ENCODE data around the gene MGME1. TPM values are rescaled to one million over a fixed set of nuclear protein-coding genes. Genes with fewer than 3 reads are reported as not detected.

MGME1 gene
- total and polyA plus RNA-seq, 2 of the 13 experiments (the other 11 are each of a cell fraction or from before 2014, with no cell fraction given), result 36.7 to 66.6 TPM

- TF ChIP-seq CERS6 (CRISPR knock-in tag; IDR thresholded peaks at IDR 0.05), result peak; percentile 14; the same call in 1 of the 2 replicates
- no peak for TF ChIP-seq ZNF549 (CRISPR knock-in tag; IDR thresholded peaks at IDR 0.05)
- TF ChIP-seq TAF1 (CRISPR knock-in tag; IDR thresholded peaks at IDR 0.05), result peak; percentile 100
- TF ChIP-seq ZHX2 (IDR thresholded peaks at IDR 0.05; ENCODE audit: low read depth), result peak; percentile 99
- no peak; the same call in 1 of the 2 replicates for TF ChIP-seq ZHX2 (CRISPR knock-in tag; IDR thresholded peaks at IDR 0.05; ENCODE audit: borderline replicate concordance)
- TF ChIP-seq RBAK (CRISPR knock-in tag; IDR thresholded peaks at IDR 0.05), result peak; percentile 71; the same call in 1 of the 2 replicates
- TF ChIP-seq E2F2 (CRISPR knock-in tag; IDR thresholded peaks at IDR 0.05; ENCODE audit: borderline replicate concordance), result peak; percentile 99; the same call in 1 of the 2 replicates
- TF ChIP-seq ATAD3A (CRISPR knock-in tag; IDR thresholded peaks at IDR 0.05), result peak; percentile 21; the same call in 1 of the 2 replicates
- peak; percentile 99 for TF ChIP-seq IRF9 (CRISPR knock-in tag; IDR thresholded peaks at IDR 0.05; ENCODE audit: borderline replicate concordance)
- peak; percentile 62; the same call in 1 of the 2 replicates for TF ChIP-seq ZNF232 (CRISPR knock-in tag; IDR thresholded peaks at IDR 0.05; ENCODE audit: borderline replicate concordance)
- TF ChIP-seq ZNF709 (CRISPR knock-in tag; IDR thresholded peaks at IDR 0.05), result peak; percentile 96
- peak; percentile 89 for TF ChIP-seq ZNF280B (CRISPR knock-in tag; IDR thresholded peaks at IDR 0.05; ENCODE audit: borderline replicate concordance)
- TF ChIP-seq ONECUT2 (CRISPR knock-in tag; IDR thresholded peaks at IDR 0.05), result peak; percentile 50; the same call in 1 of the 2 replicates
- TF ChIP-seq IRF2 (CRISPR knock-in tag; IDR thresholded peaks at IDR 0.05), result peak; percentile 97; the same call in 1 of the 2 replicates
- TF ChIP-seq TARDBP (CRISPR knock-in tag; IDR thresholded peaks at IDR 0.05), result peak; percentile 98
- TF ChIP-seq U2AF2 (IDR thresholded peaks at IDR 0.05; ENCODE audit: low read depth, low read length), result 0 out of 2 replicates have a peak, but pooled peaks have one; percentile 76
Measured at GRCh38 chr20:17968366-17969277, at the start of gene MGME1, which contains the start of gene SNX5 (continued).

Measured in HepG2 (cell line).